GM19397 (cell line): Measurements from ENCODE around the gene PKP4.
"Not testable (repeated sequence)": the region's sequence is repeated elsewhere in the genome, so short reads cannot be mapped to it uniquely, and the experiment has no call there.

ENCODE experiments used
- ATAC-seq: cut with Tn5 transposase; IDR thresholded peaks from one replicate; pipeline ENCODE4 v1.9.1; 2021; ENCODE audit warnings: mild to moderate bottlenecking, moderate library complexity; ENCODE audit not compliant: unreplicated experiment

PKP4 gene, protein sequence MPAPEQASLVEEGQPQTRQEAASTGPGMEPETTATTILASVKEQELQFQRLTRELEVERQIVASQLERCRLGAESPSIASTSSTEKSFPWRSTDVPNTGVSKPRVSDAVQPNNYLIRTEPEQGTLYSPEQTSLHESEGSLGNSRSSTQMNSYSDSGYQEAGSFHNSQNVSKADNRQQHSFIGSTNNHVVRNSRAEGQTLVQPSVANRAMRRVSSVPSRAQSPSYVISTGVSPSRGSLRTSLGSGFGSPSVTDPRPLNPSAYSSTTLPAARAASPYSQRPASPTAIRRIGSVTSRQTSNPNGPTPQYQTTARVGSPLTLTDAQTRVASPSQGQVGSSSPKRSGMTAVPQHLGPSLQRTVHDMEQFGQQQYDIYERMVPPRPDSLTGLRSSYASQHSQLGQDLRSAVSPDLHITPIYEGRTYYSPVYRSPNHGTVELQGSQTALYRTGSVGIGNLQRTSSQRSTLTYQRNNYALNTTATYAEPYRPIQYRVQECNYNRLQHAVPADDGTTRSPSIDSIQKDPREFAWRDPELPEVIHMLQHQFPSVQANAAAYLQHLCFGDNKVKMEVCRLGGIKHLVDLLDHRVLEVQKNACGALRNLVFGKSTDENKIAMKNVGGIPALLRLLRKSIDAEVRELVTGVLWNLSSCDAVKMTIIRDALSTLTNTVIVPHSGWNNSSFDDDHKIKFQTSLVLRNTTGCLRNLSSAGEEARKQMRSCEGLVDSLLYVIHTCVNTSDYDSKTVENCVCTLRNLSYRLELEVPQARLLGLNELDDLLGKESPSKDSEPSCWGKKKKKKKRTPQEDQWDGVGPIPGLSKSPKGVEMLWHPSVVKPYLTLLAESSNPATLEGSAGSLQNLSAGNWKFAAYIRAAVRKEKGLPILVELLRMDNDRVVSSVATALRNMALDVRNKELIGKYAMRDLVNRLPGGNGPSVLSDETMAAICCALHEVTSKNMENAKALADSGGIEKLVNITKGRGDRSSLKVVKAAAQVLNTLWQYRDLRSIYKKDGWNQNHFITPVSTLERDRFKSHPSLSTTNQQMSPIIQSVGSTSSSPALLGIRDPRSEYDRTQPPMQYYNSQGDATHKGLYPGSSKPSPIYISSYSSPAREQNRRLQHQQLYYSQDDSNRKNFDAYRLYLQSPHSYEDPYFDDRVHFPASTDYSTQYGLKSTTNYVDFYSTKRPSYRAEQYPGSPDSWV

DNA sequence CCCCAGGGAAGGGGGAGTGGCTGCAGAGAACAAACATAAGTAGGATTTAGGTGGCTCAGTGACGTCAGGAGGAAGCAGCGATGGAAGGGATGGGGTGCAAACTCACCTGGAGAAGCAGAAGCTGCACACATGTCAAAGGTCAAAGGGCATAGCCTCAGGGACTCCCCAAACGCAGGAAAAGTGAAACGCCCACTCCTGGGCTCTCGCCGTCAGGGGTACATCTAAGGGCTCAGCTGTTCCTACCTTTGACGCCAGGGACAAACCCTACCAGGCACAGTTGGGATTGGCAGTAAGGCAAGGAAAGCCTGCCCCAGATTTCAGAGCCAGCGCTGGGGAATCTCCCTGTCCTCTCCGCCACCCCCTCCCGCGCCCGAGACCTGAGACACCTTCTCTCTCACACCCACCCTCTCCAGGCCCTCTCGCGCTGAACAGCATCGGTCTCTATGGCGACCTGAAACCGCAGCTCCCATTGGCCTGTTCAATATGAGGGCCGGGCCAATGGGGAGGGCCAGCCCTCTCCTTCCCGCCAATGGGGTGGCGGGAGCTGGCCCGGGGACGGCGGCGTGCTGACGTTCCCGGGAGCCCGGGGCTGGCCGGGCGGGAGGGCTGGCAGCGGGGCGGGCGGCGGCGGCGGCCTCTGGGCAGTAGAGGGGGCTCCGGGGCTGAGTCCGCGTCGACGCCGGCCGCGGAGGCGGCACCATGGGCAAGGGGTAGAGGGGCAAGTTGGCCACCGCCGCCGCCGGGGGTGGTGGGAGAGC, at the start of gene PKP4, which contains the start of gene CCDC148:
PKP4 (plus strand) TSS at position 644 of the 758 bp plus-strand sequence. CDS start 76,233 bp downstream, outside the sequence.
CCDC148 (minus strand) TSS at position 445 of the 758 bp plus-strand sequence; CDS start at position 131, 314 bp downstream.
- peak; percentile 94 for ATAC-seq

DNA sequence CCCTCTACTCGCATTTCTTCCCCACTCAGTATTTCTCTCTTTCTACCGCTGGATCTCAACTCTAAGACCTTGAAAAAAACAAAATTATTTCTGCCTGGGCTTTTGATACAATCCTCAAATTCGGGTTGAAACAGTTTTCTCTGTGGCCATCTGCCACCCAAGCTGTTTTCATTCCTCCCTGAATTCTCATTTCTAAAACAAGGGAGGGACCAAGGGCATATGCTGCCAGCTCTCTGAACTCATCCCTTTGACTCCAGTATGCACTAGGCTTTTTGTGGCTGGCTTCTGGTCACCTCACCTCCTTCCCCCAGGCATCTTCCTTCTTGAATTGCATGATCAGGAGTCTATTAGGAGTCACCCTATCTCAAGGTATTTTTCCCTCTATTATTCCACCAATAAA, 49.7 kb upstream of the PKP4 start:
- no peak for ATAC-seq

DNA sequence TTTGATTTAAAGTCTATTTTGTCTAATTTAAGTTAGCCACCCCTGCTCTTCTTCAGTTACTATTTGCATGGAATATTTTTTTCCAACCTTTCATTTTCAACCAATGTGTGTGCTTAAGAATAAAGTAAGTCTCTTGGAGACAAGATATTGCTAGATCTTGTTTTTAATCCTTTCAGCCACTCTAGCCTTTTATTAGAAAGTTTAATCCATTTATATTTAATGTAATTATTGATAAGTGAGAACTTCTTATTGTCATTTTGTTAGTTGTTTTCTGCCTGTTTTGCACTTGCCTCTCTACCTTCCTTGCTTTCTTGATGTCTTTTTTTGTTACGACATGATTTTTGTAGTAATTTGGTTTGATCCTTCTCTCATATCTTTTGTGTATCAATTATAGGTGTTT, 46.6 kb upstream of the PKP4 start:
- no peak for ATAC-seq

DNA sequence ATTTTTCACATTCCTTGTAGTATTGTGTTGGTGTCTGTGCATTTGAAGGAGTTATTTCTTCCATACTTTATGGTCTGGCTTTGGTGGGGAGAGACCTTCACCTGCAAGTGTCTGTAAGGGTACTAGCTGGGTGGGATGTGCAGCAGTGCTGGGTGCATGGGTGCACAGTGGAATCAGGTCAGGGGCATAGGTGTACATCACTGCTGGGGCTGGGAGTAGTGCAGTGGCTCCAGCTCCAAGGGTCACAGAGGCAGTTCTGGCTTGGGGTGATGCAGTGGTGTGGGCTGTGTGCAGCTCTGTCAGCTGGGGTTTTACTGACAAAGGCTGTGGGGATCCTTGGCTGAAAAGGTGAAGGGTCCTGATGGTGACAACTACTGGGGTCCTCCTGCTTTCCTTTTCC, 45.0 kb upstream of the PKP4 start:
- no peak for ATAC-seq

DNA sequence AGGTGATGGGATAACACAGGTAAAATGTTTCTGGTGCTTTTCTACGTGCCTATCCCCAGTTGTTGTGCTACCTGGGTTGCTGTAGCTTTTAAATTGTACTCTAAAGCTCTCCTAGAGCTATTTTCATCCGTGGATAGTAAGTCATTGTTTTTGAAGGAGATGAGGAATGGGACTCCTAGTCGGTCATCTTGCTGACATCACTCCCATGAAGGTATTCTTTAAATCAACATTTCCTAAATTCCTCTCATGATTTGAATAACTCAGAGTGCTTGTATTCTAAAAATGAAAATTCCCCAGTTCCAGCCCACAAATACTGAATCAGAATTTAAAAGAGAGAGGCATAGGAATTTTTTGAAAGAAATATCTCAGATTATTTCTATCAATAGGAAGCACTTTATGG, 44.5 kb upstream of the PKP4 start:
- no peak for ATAC-seq

DNA sequence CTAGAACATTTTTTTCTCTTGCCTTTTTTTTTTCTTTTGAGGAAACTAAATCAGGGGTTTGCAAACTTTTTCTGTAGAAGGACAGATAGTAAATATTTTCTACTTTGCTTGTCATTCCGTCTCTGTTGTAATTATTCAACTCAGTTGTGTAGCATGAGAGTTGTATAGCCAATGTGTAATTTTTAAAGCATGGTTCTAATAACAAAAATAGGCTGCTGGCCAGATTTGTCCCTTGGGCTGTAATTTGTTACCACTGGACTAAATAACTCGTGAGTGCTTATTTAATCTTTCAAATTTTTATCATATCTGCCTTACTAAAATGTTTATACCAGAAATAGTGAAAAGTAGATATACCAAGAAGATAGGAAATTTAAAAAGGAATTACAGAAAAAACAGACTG, 43.2 kb upstream of the PKP4 start:
- ATAC-seq: no peak

DNA sequence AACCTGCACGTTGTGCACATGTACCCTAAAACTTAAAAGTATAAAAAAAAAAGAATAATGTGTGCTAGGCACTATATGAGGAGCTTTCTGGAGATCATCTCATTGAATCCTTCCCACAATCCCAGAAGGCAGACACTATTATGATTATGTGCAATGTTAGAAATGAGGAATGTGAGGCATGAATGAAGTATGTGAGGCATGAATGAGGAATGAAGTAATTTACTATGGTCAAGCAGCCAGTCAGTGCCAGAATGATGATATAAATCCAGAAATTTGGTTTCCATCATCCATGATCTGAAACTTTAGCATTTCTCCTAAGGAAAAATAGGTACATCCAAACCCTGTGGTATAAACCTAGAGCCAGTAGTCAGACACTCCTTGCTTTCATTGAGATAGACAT, 42.2 kb upstream of the PKP4 start:
- no peak for ATAC-seq

DNA sequence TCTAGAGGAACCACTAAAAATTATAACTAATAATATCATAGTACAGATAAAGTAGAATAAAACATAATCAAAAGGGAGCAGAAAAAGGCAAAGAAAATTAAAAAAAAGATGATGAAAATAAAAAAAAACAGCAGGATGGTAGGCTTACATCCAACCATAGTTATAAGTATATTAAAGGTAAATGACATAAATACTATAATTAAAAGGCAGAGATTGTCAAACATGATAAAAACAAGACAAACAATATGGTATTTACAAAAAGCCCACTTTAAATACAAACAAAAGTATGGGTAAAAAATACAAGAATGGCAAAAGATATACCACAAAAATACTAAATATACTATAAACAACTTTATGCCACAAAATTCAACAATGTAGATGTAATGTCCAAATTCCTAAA, 24.6 kb upstream of the PKP4 start:
- no peak for ATAC-seq

DNA sequence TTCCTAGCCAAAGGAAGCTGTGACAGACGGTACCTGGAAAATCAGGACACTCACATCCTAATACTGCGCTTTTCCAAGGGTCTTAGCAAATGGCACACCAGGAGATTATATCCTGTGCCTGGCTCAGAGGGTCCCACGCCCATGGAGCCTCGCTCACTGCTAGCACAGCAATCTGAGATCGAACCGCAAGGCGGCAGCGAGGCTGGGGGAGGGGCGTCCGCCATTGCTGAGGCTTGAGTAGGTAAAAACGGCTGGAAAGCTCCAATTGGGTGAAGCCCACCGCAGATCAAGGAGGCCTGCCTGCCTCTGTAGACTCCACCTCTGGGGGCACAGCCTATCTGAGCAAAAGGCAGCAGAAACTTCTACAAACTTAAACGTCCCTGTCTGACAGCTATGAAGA, 23.0 kb upstream of the PKP4 start:
- ATAC-seq: not testable (repeated sequence)

DNA sequence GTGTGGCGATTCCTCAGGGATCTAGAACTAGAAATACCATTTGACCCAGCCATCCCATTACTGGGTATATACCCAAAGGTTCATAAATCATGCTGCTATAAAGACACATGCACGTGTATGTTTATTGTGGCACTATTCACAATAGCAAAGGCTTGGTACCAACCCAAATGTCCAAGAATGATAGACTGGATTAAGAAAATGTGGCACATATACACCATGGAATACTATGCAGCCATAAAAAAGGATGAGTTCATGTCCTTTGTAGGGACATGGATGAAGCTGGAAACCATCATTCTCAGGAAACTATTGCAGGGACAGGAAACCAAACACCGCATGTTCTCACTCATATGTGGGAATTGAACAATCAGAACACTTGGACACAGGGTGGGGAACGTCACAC, 17.7 kb upstream of the PKP4 start:
- not testable (repeated sequence) for ATAC-seq

DNA sequence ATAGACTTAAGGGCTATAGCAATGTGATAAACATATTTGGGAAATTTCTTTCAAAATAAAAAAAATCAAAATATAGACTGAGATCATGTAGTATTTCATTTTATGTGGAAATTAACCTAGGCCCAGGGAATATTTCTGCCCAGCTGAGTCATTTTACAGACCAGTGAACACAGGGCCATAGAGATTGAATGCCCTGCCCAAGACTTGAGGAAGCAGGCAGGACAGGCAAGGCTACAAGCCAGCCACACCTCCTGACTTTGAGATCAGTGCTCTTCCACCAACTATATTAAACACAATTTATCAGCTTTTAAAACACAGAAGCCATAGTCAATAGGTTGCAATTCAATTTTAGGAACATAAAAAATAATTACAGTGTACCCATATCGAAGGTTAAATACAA, 13.1 kb upstream of the PKP4 start:
- ATAC-seq: no peak

DNA sequence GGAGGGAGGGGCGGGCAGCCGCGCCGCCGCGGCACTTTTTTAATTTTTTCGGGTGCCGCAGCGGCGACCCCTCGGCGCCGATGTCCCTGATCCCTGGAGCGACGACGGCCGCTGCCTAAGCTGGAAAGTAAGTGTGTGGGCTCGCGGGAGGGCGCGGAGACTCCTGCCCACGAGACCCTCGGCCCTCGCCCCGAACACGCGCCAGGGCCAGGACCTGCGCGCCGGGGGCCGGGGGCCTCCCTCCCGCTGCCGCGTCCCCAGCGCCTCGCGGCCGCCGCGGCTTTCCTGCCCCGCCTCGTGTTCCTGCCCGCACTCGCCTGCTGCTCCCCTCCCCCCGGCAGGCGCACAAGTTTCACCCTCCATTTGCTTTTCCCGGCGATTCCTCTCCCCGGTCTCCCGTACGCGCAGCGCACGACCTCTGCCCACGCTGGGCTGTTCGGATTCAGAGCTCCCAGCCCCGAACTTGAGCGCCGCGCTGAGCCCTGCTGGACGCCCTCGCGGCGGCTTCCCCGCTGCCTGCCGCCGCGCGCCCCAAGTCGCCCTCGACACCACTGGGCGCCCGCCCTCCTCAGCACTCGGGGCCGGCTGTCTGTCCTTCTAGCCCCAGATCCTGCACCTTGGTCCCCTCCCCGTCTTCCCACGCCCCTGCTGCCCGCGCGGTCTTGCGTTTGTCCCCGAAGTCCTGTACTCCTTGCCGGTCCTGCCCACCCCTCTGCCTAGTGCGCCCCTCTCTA, 507 bp downstream of the PKP4 start:
- ATAC-seq: peak; percentile 29

DNA sequence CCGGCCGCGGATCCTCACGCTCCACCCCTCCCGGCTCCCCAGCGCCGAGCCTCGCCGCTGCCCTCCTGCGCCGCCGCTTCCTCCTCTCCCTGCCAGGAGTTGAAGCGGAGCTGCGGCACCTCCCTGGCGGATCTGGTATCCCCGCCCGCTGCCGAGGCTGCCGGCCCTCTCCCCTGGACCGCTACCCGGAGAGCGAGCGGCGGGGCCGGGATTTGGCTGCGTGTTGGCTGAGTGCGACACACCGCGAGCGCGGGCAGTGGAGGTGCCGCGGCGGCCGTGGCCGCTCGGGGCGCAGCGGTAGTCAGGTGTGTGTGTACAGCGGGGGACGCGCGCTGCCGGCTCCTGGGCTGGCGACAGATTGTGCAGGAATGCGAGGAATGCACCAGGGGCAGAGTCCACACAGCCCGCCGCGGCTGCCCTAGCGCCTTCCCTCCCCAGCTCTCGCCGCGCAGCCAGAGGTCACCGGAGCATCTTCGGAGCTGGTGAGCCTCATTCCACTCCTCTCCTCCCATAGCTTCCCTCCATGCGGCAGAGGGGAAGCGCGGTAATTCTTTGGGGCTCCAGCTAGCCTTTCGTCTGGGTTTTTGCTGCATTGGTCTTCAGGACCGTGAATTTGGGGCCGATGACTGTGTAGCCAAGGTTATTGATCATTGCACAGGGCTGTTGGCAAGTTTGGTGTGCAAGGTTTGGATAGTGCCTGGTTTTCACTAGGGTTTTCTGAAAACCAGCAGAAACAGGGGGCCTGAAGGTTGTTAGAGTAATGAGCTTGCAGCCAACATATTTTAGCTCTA, 1.3 kb downstream of the PKP4 start:
- ATAC-seq: peak; percentile 45

DNA sequence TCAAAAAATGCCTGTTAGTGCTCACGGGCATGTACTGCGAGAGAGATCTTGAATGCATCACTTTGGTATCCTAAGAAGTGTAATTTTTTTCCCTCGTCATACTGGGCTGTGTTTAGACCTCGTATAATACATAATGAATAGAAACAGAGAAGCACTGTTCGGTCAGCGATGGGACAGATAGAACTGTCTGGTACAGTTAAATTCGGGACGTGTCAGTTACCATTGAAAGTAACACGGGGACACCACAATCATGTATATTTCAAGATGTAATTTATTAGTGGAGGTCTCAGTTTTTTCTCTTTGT, 1.8 kb downstream of the PKP4 start:
- ATAC-seq: no peak

DNA sequence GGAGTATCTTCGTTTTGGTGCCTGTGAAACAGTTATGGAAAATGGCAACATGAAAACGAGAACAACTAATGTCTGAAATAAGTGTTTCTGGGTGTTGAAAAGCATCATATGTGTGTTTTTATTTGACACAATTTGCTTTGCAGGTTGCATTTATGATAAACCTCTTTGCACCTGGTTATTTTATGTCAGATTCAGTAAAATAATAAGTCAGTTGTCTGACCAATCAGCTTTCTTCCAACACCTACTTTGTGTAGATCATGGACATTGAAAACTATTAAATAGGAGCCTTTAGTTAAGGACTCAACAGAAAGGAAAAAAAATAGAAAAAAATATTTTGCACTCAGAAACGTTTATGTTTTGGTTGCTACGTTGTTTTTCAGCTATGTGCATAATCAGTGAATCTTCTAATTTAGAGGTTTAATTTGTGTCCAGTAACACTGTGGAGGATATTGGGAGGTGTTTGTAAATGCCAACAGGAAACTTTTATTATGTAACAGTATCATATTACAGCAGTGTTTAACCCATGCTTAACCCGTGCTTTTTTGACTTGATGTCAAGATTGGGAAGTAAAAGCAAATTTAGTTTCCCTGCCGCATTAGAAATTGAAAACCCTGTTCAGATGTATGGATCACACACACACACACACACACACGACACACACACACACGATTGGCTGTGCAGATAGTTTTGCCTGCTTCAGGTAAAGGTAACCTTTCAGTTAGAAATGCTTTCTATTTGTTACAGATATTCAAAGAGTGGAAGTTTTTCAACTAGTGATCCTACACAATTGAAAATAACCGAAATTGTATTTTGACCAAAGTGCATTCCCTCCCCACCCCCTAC, 2.6 kb downstream of the PKP4 start:
- no peak for ATAC-seq

DNA sequence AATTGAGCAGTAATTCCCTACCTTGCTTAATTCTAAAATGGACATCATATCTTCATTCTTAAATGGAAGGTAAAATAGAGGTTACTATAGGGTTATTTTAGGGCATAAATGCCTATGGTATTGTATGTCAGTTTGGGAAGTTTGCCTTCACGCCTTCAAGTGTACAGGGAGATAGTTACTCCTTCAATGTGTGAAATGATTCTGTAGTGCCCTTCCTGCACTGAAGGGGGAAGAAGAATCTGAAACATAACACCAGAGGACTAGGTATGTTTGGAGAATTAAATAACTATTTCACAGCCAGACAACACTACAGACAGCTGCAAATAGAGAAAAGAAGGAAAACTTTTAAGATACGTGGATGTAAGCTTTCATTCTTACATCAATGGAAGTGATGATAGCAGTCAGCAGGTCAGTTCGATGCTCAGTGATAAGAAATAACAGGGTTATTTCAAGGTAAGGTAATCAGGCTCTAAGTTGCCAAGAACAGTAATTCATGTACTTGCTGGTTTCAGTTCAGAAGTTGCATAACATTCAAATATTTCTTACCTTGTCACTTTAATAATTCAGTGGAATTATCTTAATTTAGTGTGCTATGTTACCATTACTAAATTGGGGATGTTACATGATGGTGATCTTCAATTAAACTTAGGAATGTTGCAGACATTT, 4.0 kb downstream of the PKP4 start:
- no peak for ATAC-seq

DNA sequence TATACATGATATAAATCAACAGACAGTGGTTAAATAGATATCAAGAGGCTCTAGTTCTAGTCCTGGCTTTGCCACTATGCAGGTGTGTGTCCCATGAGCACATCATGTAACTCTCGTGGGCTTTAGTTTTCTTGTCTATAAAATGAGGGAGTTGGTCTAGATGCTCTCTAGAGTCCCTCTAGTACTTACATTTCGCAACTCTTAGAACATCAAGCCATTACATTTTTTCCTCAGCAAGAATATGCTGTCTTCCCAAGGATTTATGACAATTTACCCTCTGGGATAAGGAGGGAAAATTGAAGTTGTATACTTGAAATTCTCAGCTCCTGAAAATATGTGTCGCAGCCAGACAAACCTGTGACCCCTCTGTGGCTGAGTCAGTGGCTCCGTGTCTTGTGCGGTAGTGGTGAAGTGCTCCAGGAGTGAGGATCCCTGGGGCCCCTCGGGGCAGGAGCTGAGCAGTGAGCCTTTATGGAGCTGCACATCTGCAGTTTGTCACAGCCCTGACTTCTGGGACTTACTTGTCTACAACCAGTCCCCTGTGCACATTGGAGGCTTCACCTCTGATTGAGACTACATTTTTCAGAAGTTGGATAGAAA, 6.8 kb downstream of the PKP4 start:
- ATAC-seq: no peak
